Skeletal muscle satellite cell (primary cell): Measurements from ENCODE around the gene MIA. TPM values are rescaled to one million over a fixed set of nuclear protein-coding genes. Genes with fewer than 3 reads are reported as not detected.
"Not testable (repeated sequence)": the region's sequence is repeated elsewhere in the genome, so short reads cannot be mapped to it uniquely, and the experiment has no call there.

ENCODE experiments used
- H3K27me3 ChIP-seq: 2 replicates; pipeline ENCODE4 v1.7.0; 2013; ENCODE audit warnings: low read length; ENCODE audit not compliant: control insufficient read depth, insufficient read depth
- H3K36me3 ChIP-seq: 2 replicates; pipeline ENCODE4 v1.7.0; 2013; ENCODE audit warnings: mild to moderate bottlenecking, control low read depth, low read length; ENCODE audit not compliant: insufficient read depth
- H3K4me1 ChIP-seq: 2 replicates; pipeline ENCODE4 v1.7.0; 2013; ENCODE audit warnings: low read length; ENCODE audit not compliant: control insufficient read depth, insufficient read depth
- H3K4me2 ChIP-seq: 2 replicates; pipeline ENCODE4 v1.7.0; 2013; ENCODE audit warnings: mild to moderate bottlenecking, low read length
- H3K4me3 ChIP-seq: 2 replicates; pipeline ENCODE4 v1.7.0; 2013; ENCODE audit warnings: low read length
- H3K9ac ChIP-seq: 2 replicates; pipeline ENCODE4 v1.7.0; 2013; ENCODE audit warnings: mild to moderate bottlenecking, low read depth, low read length, moderate library complexity
- H3K9me3 ChIP-seq: replicated peaks from 2 replicates; pipeline ENCODE4 v1.7.0; 2013; ENCODE audit warnings: mild to moderate bottlenecking, control low read depth, low read length
- total RNA-seq: library from RNA; depleted of rRNA; stranded (reverse); fragments of >200 nt; gene quantifications from 2 replicates; pipeline ENCODE4 v1.2.3, GENCODE V29; 2012; rRNA removed

Gene MIA
- not detected in 2 replicates for total RNA-seq

DNA sequence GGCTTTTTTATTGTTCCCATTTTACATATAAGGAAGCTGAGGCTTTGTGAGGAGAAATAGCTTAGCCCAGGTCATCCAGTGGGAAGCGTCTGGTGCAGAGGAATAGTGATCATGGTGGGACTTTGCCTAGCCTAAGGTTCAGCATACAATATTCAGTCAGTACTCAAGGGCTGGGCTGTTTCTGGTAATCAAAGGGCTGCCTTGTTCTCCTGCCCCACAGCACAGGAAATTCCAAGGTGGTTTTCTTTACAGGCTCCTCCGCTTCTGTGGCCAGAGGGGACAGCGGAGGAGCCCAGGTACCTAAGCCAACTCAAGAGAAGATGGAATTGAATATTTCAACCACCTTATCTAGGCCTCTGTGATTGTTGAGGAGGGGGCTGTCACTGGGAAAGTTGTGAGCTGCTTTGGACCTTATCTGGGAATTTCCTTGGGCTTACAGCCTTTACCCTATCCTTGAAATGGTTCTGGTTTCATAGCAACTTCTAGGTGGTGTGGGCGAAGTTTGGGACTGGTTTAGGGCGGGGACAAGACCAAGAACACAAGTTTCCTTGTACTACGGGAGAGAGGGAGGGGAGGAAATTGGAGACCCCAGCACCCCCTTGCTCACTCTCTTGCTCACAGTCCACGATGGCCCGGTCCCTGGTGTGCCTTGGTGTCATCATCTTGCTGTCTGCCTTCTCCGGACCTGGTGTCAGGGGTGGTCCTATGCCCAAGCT lies at the start of gene MIA:
TSS of gene MIA (plus strand) at position 606 of the 716 bp plus-strand sequence. CDS start at position 628, 22 bp downstream.
- Histone ChIP-seq H3K9ac (no peak within 1 kb of the TSS), H3K4me3 (no peak within 1 kb of the TSS), H3K4me2 (no peak within 1 kb of the TSS), H3K4me1 (peaks cover 14% of the 10 kb centered on the region), H3K36me3 (no peaks in the 10 kb centered on the region), H3K27me3 (no peaks in the 10 kb centered on the region), H3K9me3 (no peaks in the 10 kb centered on the region)

DNA sequence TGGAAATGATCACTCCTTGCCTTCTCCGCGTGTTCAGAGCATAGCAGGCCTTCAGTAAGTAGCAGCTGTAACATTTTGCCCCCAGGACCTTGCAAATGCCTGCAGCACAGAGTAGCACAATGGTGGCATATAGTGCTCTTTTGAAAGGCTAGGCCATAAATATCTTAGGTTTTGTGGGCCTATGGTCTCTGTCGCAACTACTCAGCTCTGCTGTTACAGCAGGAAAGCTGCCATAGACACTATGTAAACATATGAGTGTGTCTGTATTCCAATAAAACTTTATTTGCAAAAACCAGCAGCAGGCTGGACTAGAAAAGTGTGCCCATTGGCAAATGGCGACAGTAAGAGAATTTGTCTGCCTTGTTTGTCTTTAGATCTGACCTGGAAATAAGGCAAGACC lies 49.0 kb upstream of the MIA start:
- Histone ChIP-seq H3K36me3 (peaks cover 49% of the 10 kb centered on the region), H3K9ac (no peak overlapping the region), H3K4me1 (peaks cover 14% of the 10 kb centered on the region), H3K4me3 (no peak overlapping the region), H3K9me3 (no peaks in the 10 kb centered on the region), H3K4me2 (no peak overlapping the region), H3K27me3 (no peaks in the 10 kb centered on the region)

DNA sequence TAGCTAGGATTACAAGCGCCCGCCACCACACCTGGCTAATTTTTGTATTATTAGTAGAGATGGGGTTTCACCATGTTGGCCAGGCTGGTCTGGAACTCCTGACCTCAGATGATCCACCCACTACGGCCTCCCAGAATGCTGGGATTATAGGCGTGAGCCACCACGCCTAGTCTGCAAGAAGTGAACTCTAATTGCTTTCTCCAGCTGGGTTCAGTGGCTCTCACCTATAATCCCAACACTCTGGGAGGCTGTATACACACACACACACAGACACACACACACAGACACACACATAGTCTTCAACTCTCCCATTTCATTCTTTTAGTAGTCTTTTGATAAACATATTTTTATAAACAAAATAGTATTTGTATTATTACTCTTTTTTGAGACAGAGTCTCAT lies 45.3 kb upstream of the MIA start:
- not testable (repeated sequence) for H3K4me3 ChIP-seq, H3K9ac ChIP-seq, H3K4me2 ChIP-seq, H3K4me1 ChIP-seq, H3K9me3 ChIP-seq, H3K27me3 ChIP-seq
- peaks cover 64% of the 10 kb centered on the region for H3K36me3 ChIP-seq

DNA sequence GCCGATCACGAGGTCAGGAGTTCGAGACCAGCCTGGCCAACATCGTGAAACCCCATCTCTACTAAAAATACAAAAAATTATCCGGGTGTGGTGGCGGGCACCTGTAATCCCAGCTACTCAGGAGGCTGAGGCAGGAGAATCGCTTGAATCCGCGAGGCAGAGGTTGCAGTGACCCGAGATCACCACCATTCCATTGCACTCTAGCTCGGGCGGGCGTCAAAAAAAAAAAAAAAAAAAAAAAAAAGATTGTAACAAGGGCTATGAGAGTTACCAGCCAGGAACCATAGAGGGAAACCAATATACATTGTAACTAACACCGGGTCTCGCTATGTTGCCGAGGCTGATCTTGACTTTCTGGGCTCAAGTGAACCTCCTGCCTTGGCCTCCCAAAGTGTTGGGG lies 43.0 kb upstream of the MIA start:
- not testable (repeated sequence) for H3K9me3 ChIP-seq, H3K4me1 ChIP-seq, H3K27me3 ChIP-seq, H3K4me2 ChIP-seq, H3K9ac ChIP-seq, H3K4me3 ChIP-seq
- peaks cover 69% of the 10 kb centered on the region for H3K36me3 ChIP-seq

DNA sequence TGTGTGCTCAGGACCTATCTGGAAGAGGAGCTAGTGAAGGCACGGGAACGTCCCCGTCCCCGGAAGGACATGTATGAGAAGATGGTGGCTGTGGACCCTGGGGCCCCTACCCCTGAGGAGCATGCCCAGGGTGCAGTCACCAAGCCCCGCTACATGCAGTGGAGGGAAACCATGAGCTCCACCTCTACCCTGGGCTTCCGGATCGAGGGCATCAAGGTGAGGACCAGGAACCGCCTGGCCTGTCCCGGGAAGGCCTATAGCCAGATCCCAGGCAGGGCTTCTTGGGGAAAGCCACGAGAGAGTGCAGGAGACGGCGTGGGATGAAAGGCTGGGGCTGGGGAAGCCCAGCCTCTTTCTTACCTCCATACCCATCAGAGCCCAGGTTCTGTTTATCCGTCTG lies 42.2 kb upstream of the MIA start:
- no peak overlapping the region for H3K4me3 ChIP-seq
- H3K4me2 ChIP-seq, result no peak overlapping the region
- H3K36me3 ChIP-seq, result peaks cover 65% of the 10 kb centered on the region
- no peaks in the 10 kb centered on the region for H3K9me3 ChIP-seq
- H3K4me1 ChIP-seq, result no peaks in the 10 kb centered on the region
- H3K27me3 ChIP-seq, result no peaks in the 10 kb centered on the region
- no peak overlapping the region for H3K9ac ChIP-seq

DNA sequence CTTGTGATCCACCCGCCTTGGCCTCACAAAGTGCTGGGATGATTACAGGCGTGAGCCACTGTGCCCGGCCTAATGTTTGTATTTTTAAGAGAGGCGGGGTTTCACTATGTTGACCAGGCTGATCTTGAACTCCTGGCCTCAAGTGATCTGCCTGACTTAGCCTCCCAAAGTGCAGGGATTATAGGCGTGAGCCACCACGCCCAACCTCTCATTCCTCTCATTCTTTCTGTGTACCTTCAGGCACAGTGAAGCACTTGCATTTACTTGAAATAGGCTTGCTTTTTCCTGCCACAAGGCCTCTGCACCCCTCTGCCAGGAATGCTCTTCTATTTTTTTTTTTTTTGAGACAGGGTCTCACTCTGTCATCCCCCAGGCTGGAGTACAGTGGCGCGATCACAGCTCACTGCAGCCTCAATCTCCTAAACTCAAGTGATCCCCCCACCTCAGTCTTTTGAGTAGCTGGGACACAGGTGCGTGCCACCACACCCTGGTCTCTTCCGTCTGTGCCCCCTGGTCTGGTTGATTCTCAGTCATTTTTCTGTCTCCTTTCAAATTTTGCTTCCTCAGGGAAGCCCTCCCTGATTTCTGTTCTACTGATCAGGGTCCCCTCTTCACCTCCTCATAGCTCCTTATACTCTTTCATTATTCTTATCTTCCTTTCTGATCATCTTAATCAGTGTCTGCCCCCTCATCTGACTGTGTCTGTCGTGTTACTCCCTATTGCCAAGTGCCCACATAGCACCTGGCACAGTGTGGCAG lies 40.1 kb upstream of the MIA start:
- Histone ChIP-seq H3K9me3 (no peaks in the 10 kb centered on the region), H3K27me3 (no peaks in the 10 kb centered on the region), H3K4me1 (no peaks in the 10 kb centered on the region), H3K4me3 (no peak overlapping the region), H3K4me2 (no peak overlapping the region), H3K36me3 (peaks cover 78% of the 10 kb centered on the region), H3K9ac (no peak overlapping the region)

DNA sequence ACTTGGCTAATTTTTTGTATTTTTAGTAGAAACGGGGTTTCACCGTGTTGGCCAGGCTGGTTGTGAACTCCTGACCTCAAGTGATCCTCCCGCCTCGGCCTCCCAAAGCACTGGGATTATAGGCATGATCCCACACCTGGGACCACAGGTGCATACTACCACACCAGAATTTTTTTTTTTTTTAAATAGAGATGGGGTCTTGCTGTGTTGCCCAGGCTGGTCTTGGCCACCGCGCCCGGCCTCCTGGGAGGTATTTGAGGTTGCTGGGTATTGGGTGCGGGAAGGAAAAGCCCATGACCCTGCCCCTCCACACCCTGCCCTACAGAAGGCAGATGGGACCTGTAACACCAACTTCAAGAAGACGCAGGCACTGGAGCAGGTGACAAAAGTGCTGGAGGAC lies 38.7 kb upstream of the MIA start:
- Histone ChIP-seq H3K36me3 (peaks cover 69% of the 10 kb centered on the region), H3K4me3 (no peak overlapping the region), H3K4me2 (no peak overlapping the region), H3K27me3 (no peaks in the 10 kb centered on the region), H3K4me1 (no peaks in the 10 kb centered on the region), H3K9ac (no peak overlapping the region), H3K9me3 (no peaks in the 10 kb centered on the region)

DNA sequence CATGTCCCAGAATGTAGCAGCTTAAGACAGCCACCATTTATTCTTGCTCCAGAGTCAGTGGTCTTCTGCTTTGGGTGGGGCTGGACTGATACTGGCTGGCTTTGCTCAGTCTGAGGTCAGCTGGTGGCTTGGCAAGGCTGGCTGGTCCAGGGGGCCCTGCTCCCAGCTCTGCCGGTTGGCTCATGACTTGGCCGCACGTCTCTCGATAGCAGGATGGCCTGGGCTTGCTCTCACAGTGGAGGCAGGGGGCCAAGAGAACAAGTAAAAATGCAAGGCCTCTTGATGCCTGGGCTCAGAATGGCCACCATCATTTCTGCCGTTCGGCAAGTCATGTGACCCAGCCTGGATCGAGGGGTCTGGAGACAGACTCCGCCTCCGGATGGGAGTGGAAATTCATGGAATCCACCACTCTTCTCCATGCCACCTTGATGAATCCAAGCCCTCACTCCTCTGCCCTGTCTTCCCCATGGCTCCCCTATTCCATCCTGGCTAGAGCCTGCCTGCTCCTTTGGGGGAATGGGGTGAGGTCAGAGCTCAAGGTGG lies 38.1 kb upstream of the MIA start:
- H3K9ac ChIP-seq, result no peak overlapping the region
- H3K4me1 ChIP-seq, result no peaks in the 10 kb centered on the region
- no peaks in the 10 kb centered on the region for H3K9me3 ChIP-seq
- no peak overlapping the region for H3K4me2 ChIP-seq
- H3K27me3 ChIP-seq, result no peaks in the 10 kb centered on the region
- H3K4me3 ChIP-seq, result no peak overlapping the region
- peaks cover 66% of the 10 kb centered on the region for H3K36me3 ChIP-seq

DNA sequence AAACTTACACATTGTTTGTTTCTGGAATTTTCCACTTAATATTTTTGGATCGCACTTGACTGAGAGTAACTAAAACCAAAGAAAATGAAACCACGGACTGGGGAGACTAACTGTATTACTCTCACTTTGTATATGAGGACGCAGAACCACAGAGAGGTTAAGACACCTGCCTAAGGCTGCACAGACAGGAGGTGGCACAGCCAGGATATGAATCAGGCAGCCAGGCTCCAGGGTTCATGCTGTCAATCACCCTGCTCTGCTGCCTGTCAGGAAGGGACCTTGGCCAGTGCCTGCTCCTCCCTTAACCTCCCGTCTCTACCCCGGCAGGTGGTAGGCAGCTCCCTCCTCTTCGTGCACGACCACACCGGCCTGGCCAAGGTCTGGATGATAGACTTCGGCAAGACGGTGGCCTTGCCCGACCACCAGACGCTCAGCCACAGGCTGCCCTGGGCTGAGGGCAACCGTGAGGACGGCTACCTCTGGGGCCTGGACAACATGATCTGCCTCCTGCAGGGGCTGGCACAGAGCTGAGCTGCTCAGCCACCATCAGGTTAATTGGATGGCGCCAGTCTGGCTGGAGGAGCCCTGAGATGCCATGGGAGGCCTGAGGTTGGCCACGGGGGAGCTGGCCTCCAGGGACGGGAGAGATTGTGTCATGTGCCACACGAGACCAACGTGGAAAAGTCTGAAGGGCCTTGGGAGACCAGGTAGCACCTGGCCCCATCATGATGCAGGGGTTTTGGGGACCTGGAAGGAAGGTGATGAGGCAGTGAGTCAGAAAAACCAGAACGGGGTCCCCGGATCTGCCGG lies 36.1 kb upstream of the MIA start:
- Histone ChIP-seq H3K9ac (no peak overlapping the region), H3K4me1 (no peaks in the 10 kb centered on the region), H3K36me3 (peaks cover 47% of the 10 kb centered on the region), H3K27me3 (no peaks in the 10 kb centered on the region), H3K9me3 (no peaks in the 10 kb centered on the region), H3K4me3 (no peak overlapping the region), H3K4me2 (no peak overlapping the region)

DNA sequence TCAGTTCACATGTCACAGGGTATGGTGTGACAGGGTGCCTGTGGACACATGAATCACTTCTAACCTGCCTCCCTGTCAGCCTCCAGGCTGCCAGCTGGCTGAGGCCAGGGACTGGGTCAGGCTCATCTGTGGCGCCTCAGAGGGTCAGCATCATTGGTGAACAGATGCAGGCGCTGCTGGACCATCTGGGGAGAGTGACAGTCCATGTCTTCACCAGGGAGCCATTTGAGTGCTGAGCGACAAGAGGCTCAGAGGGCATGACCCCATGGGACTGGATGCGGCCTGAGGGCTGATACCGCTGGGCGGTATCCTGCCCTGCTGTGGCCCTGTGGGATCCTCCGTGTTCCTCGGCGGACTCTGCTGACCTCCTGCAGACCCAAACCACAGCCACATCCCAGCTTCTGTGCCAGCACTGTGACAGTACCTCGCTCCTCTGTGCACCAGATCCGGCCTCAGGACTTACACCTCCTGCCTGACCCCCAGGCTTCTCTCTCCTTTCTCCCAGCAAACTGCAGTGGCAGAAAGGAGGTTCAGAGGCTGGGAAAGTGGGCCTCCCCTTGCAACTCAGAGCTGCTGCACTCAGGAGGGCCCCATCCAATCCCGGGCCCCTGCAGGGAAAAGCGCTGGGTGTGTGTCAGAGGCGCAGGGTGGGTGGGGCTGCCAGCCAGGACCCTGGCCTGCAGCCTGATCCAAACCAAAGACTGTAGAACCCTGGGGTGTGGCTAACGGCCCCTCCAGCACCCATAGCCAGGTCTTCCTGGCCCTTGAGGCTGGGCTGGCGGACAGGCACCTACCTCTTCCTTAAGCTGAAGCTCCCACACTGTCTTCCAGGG lies 35.2 kb upstream of the MIA start:
- no peak overlapping the region for H3K4me2 ChIP-seq
- no peak overlapping the region for H3K4me3 ChIP-seq
- peaks cover 5% of the 10 kb centered on the region for H3K4me1 ChIP-seq
- peaks cover 42% of the 10 kb centered on the region for H3K36me3 ChIP-seq
- H3K27me3 ChIP-seq, result no peaks in the 10 kb centered on the region
- H3K9me3 ChIP-seq, result no peaks in the 10 kb centered on the region
- H3K9ac ChIP-seq, result no peak overlapping the region

DNA sequence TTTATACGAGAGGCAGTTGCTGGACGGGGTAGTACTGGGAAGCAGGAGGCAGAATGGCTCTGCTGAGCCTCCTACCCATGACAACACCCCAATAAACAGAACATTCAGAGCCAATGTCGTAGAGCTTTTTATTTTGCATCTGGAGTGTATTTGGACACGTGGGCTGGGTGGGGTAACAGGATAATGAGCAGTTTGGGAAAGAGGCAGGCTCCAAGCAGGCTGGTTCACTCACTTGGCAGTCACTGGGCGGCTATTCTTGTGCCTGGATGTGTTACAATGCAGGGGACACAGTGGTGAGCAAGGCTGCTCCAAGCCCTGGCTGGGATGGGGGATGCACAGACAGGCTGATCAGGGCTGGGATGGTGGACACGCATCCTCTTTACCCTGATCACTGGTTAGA lies 34.6 kb upstream of the MIA start:
- no peak overlapping the region for H3K4me3 ChIP-seq
- peaks cover 35% of the 10 kb centered on the region for H3K36me3 ChIP-seq
- no peak overlapping the region for H3K9ac ChIP-seq
- H3K4me1 ChIP-seq, result peaks cover 10% of the 10 kb centered on the region
- no peak overlapping the region for H3K4me2 ChIP-seq
- no peaks in the 10 kb centered on the region for H3K27me3 ChIP-seq
- H3K9me3 ChIP-seq, result no peaks in the 10 kb centered on the region
